ENCODE results near the gene ARHGEF1.

Gene ARHGEF1

GRCh38 chr19:41939861-41940730 lies 57.1 kb downstream of the ARHGEF1 start:
- peak overlapping the region; percentile 54 for H3K4me3 ChIP-seq (ENCODE audit: low read depth, low read length)
- TF ChIP-seq, protein P1, sequence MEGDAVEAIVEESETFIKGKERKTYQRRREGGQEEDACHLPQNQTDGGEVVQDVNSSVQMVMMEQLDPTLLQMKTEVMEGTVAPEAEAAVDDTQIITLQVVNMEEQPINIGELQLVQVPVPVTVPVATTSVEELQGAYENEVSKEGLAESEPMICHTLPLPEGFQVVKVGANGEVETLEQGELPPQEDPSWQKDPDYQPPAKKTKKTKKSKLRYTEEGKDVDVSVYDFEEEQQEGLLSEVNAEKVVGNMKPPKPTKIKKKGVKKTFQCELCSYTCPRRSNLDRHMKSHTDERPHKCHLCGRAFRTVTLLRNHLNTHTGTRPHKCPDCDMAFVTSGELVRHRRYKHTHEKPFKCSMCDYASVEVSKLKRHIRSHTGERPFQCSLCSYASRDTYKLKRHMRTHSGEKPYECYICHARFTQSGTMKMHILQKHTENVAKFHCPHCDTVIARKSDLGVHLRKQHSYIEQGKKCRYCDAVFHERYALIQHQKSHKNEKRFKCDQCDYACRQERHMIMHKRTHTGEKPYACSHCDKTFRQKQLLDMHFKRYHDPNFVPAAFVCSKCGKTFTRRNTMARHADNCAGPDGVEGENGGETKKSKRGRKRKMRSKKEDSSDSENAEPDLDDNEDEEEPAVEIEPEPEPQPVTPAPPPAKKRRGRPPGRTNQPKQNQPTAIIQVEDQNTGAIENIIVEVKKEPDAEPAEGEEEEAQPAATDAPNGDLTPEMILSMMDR (conservative IDR thresholded peaks at IDR 0.05; ENCODE audit: low read depth, low read length): no peak
- no peak for DNase-seq (ENCODE audit: low read depth)

GRCh38 chr19:41940731-41941409 lies 57.9 kb downstream of the ARHGEF1 start:
- TF ChIP-seq, protein P1 (conservative IDR thresholded peaks at IDR 0.05; ENCODE audit: low read depth, low read length): no peak
- peak overlapping the region; percentile 54 for H3K4me3 ChIP-seq (ENCODE audit: low read depth, low read length)
- no peak for DNase-seq (ENCODE audit: low read depth)

GRCh38 chr19:41941410-41942202 lies 58.6 kb downstream of the ARHGEF1 start:
- no peak overlapping the region for H3K4me3 ChIP-seq (ENCODE audit: low read depth, low read length)
- DNase-seq (ENCODE audit: low read depth): no peak
- TF ChIP-seq, protein P1 (conservative IDR thresholded peaks at IDR 0.05; ENCODE audit: low read depth, low read length): no peak

DNA sequence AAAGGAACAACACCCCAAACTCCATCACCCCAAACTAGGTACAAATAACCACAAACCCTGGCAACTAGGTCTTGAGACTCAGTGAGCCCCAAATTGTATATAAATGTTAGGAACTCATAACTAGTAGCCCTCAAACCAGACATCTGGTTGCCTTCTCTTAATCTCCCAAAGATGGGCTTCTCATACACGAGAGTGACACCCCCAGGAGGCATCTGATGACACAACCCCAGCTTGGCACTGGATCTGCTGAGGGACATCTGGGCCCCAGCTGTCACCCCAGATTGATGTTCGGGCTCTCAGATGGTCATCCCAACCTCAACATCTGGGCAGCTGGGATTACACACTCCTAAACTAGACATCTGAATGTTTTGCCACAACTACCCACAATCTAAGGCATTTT lies 61.4 kb downstream of the ARHGEF1 start:
- H3K4me3 ChIP-seq (ENCODE audit: low read depth, low read length): no peak overlapping the region
- TF ChIP-seq, protein P1 (conservative IDR thresholded peaks at IDR 0.05; ENCODE audit: low read depth, low read length): no peak
- DNase-seq (ENCODE audit: low read depth): no peak

GRCh38 chr19:41945135-41945766 lies 62.3 kb downstream of the ARHGEF1 start:
- H3K4me3 ChIP-seq (ENCODE audit: low read depth, low read length): no peak overlapping the region
- TF ChIP-seq, protein P1 (conservative IDR thresholded peaks at IDR 0.05; ENCODE audit: low read depth, low read length): no peak
- DNase-seq (ENCODE audit: low read depth): no peak

- TF ChIP-seq, protein P1 (conservative IDR thresholded peaks at IDR 0.05; ENCODE audit: low read depth, low read length): no peak
- H3K4me3 ChIP-seq (ENCODE audit: low read depth, low read length): no peak overlapping the region
- no peak for DNase-seq (ENCODE audit: low read depth)
These were observed 64.1 kb downstream of the ARHGEF1 start for GRCh38 chr19:41947091-41947490.

Measured in choroid plexus epithelial cell (primary cell).